ENCODE results near the gene SLC28A1. TPM values are rescaled to one million over a fixed set of nuclear protein-coding genes. Genes with fewer than 3 reads are reported as not detected.

Gene SLC28A1
- polyA plus RNA-seq, 1 donor (not counting 4 experiments of a cell fraction or from before 2014, with no cell fraction given), result not detected

- H3K27ac ChIP-seq (ENCODE audit: control insufficient read depth, insufficient read depth, low read length), result no peak overlapping the region
- FAIRE-seq, result no peak
- H3K4me1 ChIP-seq (ENCODE audit: control insufficient read depth, extremely low read depth, insufficient read depth, low read length), result no peaks in the 10 kb centered on the region
- H4K20me1 ChIP-seq (ENCODE audit: control insufficient read depth, extremely low read depth, insufficient read depth, low read length), result no peaks in the 10 kb centered on the region
- H3K4me3 ChIP-seq (ENCODE audit: control insufficient read depth in 2 of 3, extremely low read depth in 1 of 3, insufficient read depth in 2 of 3, low read depth in 1 of 3, low read length in 3 of 3), result no peak overlapping the region
- no peak for DNase-seq (ENCODE audit: low read depth, low spot score)
- no peaks in the 10 kb centered on the region for H3K79me2 ChIP-seq (ENCODE audit: control insufficient read depth, insufficient read depth, low read length)
- no peak overlapping the region for H2AFZ ChIP-seq (ENCODE audit: control insufficient read depth, low read length)
- dilution Hi-C loops (cut with MboI; ENCODE audit: extremely low pct_ligation_motif_present, low sequenced_read_pairs), result no loop called here
- H3K27me3 ChIP-seq (ENCODE audit: control insufficient read depth, extremely low read depth, insufficient read depth, low read length), result no peaks in the 10 kb centered on the region
- H3K4me2 ChIP-seq (ENCODE audit: control insufficient read depth, extremely low read depth, insufficient read depth, low read depth, low read length), result no peak overlapping the region
- no peak for TF ChIP-seq CTCF (optimal IDR thresholded peaks at IDR 0.05 in 1 of 3, IDR thresholded peaks at IDR 0.05 in 1 of 3, conservative IDR thresholded peaks at IDR 0.05 in 1 of 3; ENCODE audit: extremely low read depth in 1 of 3, insufficient read depth in 2 of 3, low read length in 3 of 3)
- no peak for TF ChIP-seq EZH2 (IDR thresholded peaks at IDR 0.05; ENCODE audit: low read length)
- no peaks in the 10 kb centered on the region for H3K36me3 ChIP-seq (ENCODE audit: control insufficient read depth in 2 of 2, extremely low read depth in 1 of 2, insufficient read depth in 2 of 2, low read length in 2 of 2)
- H3K9me1 ChIP-seq (ENCODE audit: control insufficient read depth, extremely low read depth, insufficient read depth, low read length), result no peaks in the 10 kb centered on the region
- no peak overlapping the region for H3K9ac ChIP-seq (ENCODE audit: control insufficient read depth, extremely low read depth, insufficient read depth, low read length)
- no peaks in the 10 kb centered on the region for H3K9me3 ChIP-seq (ENCODE audit: control insufficient read depth, low read depth, low read length)
These were observed 6.9 kb downstream of the SLC28A1 start for GRCh38 chr15:84891339-84891738.

GRCh38 chr15:84892786-84893307, 8.4 kb downstream of the SLC28A1 start:
- no peaks in the 10 kb centered on the region for H3K9me1 ChIP-seq (ENCODE audit: control insufficient read depth, extremely low read depth, insufficient read depth, low read length)
- TF ChIP-seq EZH2 (IDR thresholded peaks at IDR 0.05; ENCODE audit: low read length) (no peak), CTCF (optimal IDR thresholded peaks at IDR 0.05 in 1 of 3, IDR thresholded peaks at IDR 0.05 in 1 of 3, conservative IDR thresholded peaks at IDR 0.05 in 1 of 3; ENCODE audit: extremely low read depth in 1 of 3, insufficient read depth in 2 of 3, low read length in 3 of 3) (no peak)
- H3K79me2 ChIP-seq (ENCODE audit: control insufficient read depth, insufficient read depth, low read length), result no peaks in the 10 kb centered on the region
- dilution Hi-C loops (cut with MboI; ENCODE audit: extremely low pct_ligation_motif_present, low sequenced_read_pairs), result no loop called here
- no peak for FAIRE-seq
- no peaks in the 10 kb centered on the region for H3K9me3 ChIP-seq (ENCODE audit: control insufficient read depth, low read depth, low read length)
- H3K27me3 ChIP-seq (ENCODE audit: control insufficient read depth, extremely low read depth, insufficient read depth, low read length), result no peaks in the 10 kb centered on the region
- no peak overlapping the region for H3K27ac ChIP-seq (ENCODE audit: control insufficient read depth, insufficient read depth, low read length)
- H3K9ac ChIP-seq (ENCODE audit: control insufficient read depth, extremely low read depth, insufficient read depth, low read length), result no peak overlapping the region
- no peaks in the 10 kb centered on the region for H3K36me3 ChIP-seq (ENCODE audit: control insufficient read depth in 2 of 2, extremely low read depth in 1 of 2, insufficient read depth in 2 of 2, low read length in 2 of 2)
- no peak overlapping the region for H3K4me2 ChIP-seq (ENCODE audit: control insufficient read depth, extremely low read depth, insufficient read depth, low read depth, low read length)
- no peaks in the 10 kb centered on the region for H3K4me1 ChIP-seq (ENCODE audit: control insufficient read depth, extremely low read depth, insufficient read depth, low read length)
- no peak overlapping the region for H3K4me3 ChIP-seq (ENCODE audit: control insufficient read depth in 2 of 3, extremely low read depth in 1 of 3, insufficient read depth in 2 of 3, low read depth in 1 of 3, low read length in 3 of 3)
- no peak for DNase-seq (ENCODE audit: low read depth, low spot score)
- H4K20me1 ChIP-seq (ENCODE audit: control insufficient read depth, extremely low read depth, insufficient read depth, low read length), result no peaks in the 10 kb centered on the region
- no peak overlapping the region for H2AFZ ChIP-seq (ENCODE audit: control insufficient read depth, low read length)

Measured in keratinocyte (primary cell).